DMS53 treated with DMSO at 0.1 percent for 48 hours (cell line): Measurements from ENCODE around the gene SLC5A10.
"Not testable (repeated sequence)": the region's sequence is repeated elsewhere in the genome, so short reads cannot be mapped to it uniquely, and the experiment has no call there.

Experiments used
- DNase-seq: peaks from one replicate; lab custom pipeline; 2025; ENCODE audit not compliant: unreplicated experiment; lab: John Stamatoyannopoulos, UW

SLC5A10 gene

GRCh38 chr17:19038007-19038406 is 86.0 kb downstream of the SLC5A10 start:
- not testable (repeated sequence) for DNase-seq

GRCh38 chr17:19038730-19039129 is 86.8 kb downstream of the SLC5A10 start:
- DNase-seq: not testable (repeated sequence)

- DNase-seq: not testable (repeated sequence)
Observed at GRCh38 chr17:19040350-19040749, 88.4 kb downstream of the SLC5A10 start.

- not testable (repeated sequence) for DNase-seq
Observed at GRCh38 chr17:19041871-19042270, 89.9 kb downstream of the SLC5A10 start.

- not testable (repeated sequence) for DNase-seq
Observed at GRCh38 chr17:19042369-19042768, 90.4 kb downstream of the SLC5A10 start.

- DNase-seq: not testable (repeated sequence)
Observed at GRCh38 chr17:19043032-19043431, 91.1 kb downstream of the SLC5A10 start.

GRCh38 chr17:19044643-19045042 is 92.7 kb downstream of the SLC5A10 start:
- not testable (repeated sequence) for DNase-seq

GRCh38 chr17:19046782-19047375 is 94.9 kb downstream of the SLC5A10 start, which contains the start of gene GRAP:
TSS of gene GRAP (minus strand) at chr17:19046957. CDS start at chr17:19046926, 31 bp downstream.
- not testable (repeated sequence) for DNase-seq

GRCh38 chr17:19047510-19047909 is 95.5 kb downstream of the SLC5A10 start:
- not testable (repeated sequence) for DNase-seq

GRCh38 chr17:19048826-19049225 is 96.9 kb downstream of the SLC5A10 start:
- DNase-seq: not testable (repeated sequence)

GRCh38 chr17:19055447-19055846 is 103.5 kb downstream of the SLC5A10 start:
- not testable (repeated sequence) for DNase-seq

GRCh38 chr17:19062009-19062717 is 110.2 kb downstream of the SLC5A10 start:
- DNase-seq: not testable (repeated sequence)

- DNase-seq: not testable (repeated sequence)
Observed at GRCh38 chr17:19062718-19063325, 110.9 kb downstream of the SLC5A10 start.

- DNase-seq: not testable (repeated sequence)
Observed at GRCh38 chr17:19063326-19063956, 111.5 kb downstream of the SLC5A10 start.

- DNase-seq: not testable (repeated sequence)
Observed at GRCh38 chr17:19064378-19064777, 112.4 kb downstream of the SLC5A10 start.

GRCh38 chr17:19070318-19071168 is 118.6 kb downstream of the SLC5A10 start:
- DNase-seq: not testable (repeated sequence)
